Fibroblast of lung (primary cell): ENCODE measurements around the gene CNTNAP5.

ENCODE experiments used
- CTCF ChIP-seq, 2 donors: IDR thresholded peaks in 1 of 2; conservative IDR thresholded peaks in 1 of 2; 1 replicate in 1 of 2; 2 replicates in 1 of 2; pipeline ENCODE4 v1.5.1; 2011 to 2012; ENCODE audit warnings: low read length in 2 of 2, control low read depth in 1 of 2, inconsistent platforms in 1 of 2, low read depth in 1 of 2, mild to moderate bottlenecking in 1 of 2
- EZH2 ChIP-seq: IDR thresholded peaks from 2 replicates; pipeline ENCODE4 v1.5.1; 2012; ENCODE audit warnings: low read length, control low read depth, mild to moderate bottlenecking; ENCODE audit errors: missing control alignments

DNA sequence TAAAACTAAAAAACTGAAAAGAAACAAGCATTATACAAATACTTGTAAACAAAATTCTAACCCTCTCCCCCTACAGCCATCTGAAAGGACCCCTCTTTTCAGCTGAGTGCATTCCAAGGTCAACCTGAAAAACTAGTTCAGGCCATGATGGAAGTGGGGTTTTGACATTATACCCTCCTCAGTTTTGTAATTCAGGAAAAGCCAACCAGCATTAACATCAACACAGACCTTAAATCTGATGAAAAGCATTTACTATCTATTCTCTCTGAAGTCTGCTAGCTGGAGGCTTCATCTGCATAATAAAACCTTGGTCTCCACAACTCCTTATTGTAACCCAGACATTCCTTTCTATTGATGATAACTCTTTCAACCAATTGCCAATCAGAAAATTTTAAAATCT is 302.2 kb downstream of the CNTNAP5 start:
- TF ChIP-seq CTCF (conservative IDR thresholded peaks at IDR 0.05 in 1 of 2, IDR thresholded peaks at IDR 0.05 in 1 of 2; ENCODE audit: low read depth in 1 of 2, low read length in 2 of 2), result no peak
- TF ChIP-seq EZH2, result no peak
